Femur (tissue), 1 donor: ENCODE data around the gene RNF166.

Experiments
- DNase-seq: peaks from one replicate; pipeline ENCODE4 v3.0.0-alpha.2; 2017

Gene RNF166, protein sequence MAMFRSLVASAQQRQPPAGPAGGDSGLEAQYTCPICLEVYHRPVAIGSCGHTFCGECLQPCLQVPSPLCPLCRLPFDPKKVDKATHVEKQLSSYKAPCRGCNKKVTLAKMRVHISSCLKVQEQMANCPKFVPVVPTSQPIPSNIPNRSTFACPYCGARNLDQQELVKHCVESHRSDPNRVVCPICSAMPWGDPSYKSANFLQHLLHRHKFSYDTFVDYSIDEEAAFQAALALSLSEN

GRCh38 chr16:88706229-88706964, at the start of gene RNF166, which contains the start of gene CTU2:
Gene RNF166, minus strand, starts transcription at chr16:88706408. Its CDS starts 83 bp downstream, at chr16:88706325.
Gene CTU2, plus strand, starts transcription at chr16:88706503. Its CDS starts 28 bp downstream, at chr16:88706531.
- DNase-seq = peak; percentile 93

GRCh38 chr16:88754912-88755744, 48.9 kb upstream of the RNF166 start:
- no peak for DNase-seq

DNA sequence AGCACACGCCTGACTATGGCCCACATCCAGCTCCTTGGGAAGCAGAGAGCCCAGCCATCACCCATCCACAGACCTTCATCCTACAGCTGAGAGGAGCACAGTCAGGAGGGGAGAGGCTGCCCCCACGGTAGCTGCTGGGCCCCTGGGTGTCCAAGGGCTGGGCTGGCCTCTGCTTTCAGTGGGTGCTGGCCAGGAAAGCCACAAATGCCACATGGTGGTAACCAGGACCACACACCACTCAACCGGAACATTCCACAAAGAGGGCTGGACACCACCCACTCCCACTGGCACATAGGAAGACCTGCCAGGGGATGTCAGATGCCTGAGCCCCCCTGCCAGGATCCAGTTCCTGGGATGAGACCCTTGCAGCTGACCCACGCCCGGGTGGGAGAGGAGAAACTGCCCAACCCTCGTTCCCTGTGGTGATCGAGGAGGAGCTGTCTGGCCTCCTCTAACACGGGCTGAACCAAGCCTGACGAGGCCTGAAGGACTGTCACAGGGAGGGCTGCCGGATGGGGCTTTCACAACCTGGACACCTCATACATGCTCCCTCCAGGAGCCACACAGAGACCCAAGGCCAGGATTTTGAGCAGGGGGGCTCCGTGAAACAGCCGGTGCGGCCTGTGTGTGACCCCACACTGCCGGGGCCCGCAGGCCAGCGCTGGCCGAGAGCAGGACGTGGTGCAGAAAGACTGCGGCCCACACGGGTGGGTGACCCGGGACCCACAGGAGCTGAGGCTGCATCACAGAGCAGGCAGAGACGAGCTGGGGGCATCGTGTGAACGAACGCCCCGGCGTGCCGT, 48.1 kb upstream of the RNF166 start:
- no peak for DNase-seq

GRCh38 chr16:88753602-88754001, 47.4 kb upstream of the RNF166 start:
- no peak for DNase-seq

- no peak for DNase-seq
Observed at GRCh38 chr16:88753191-88753590, 47.0 kb upstream of the RNF166 start.

DNA sequence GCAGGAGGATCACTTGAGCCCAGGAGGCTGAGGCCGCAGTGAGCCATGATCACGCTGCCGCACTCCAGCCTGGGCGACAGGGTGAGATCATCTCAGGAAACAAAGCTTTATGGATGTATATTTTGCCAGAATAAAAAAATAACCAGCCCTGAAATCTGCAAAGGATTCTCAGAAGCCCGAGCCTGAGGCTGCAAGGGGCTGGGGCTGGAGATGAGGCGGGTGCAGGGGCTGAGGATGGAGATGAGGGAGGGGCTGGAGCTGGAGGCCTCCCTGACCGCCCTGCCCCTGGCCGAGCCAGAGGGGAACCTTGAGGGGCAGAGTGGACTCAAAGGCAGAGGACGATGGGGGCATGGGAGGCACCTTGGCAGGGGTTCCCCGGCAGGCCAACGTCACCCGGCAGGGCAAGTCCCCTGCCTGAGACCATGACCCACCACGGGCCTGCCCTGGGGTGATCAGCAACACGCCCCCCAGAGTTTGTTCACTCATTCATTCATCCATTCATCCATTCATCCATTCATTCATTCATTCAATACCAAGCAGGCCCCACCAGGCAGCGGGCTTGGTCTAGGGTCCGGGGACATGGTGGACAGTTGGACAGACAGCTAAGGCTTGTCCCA, 46.3 kb upstream of the RNF166 start:
- DNase-seq = no peak

DNA sequence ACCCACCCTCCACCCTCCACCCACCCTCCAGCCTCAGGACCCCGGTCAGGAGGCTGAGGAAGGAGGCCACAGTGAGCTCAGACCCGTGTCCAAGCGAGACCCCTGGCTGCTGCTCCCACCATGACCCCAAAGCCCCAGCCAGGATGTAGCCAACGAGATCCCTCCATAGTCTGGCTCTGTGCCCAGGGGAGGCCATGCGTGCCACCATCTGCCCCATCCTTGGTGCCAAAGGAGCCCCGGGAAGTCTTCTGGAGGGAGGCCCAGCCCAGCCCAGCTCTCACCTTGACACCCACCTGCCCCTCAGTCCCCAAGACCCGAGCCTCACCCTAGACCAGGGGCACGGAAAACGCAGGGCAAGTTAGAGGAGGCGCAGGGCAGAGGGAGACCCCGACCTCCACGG, 44.6 kb upstream of the RNF166 start:
- DNase-seq = no peak

GRCh38 chr16:88749358-88749757, 43.1 kb upstream of the RNF166 start:
- no peak for DNase-seq

GRCh38 chr16:88748364-88748763, 42.2 kb upstream of the RNF166 start:
- DNase-seq = no peak

DNA sequence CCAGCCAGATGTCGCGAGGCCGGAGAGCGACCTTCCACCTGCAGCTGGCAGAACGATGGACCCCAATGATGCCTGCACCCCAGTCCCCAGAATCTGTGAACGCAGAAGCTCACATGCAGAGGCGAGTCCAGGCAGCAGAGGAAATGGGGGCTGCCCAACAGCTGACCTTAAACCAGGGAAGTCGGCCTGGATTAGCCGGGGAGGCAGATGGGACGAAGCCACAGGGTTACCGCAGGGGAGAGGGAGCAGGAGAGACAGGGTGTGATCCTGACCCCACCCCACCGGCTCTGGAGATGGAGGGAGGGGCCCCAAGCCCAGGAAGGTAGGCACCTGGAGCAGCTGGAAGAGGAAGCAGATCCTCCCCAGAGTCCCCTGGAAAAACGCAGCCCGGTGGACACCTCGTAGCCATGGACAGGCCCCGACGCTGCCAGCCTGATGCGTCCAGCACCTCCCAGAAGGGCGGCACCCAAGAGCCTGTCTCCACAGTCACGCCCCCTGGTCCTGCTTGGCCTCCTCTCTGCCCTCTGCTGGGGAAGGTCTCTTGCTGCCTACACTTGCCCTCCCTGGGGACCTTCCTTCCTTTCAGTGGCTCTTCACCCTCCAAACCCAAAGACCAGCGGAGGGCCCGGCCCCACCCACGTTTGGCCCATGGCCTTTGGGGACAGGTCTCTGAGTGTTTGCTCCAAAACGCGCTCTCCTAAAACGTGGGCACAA, 41.5 kb upstream of the RNF166 start:
- DNase-seq = no peak

DNA sequence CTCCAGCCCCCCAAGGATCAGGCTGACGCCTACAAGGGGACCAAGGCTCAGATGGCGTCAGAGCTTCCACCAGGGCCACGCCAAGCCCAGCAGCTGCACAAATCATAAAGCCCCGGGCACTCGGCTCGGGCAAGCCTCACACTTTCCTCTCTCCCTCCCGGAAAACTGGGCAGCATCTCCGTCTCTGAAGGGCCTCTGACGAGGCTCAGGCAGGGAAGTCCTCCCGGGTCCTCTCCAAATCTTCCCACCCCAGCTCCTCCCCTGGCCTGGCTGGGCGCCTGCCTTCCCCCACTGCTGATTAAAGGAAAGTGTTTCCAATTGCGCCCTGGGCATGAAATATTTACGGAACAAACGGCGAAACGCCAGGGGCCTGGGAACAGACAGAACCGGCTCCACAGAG, 40.3 kb upstream of the RNF166 start:
- DNase-seq = peak; percentile 92

- no peak for DNase-seq
Observed at GRCh38 chr16:88744577-88745521, 38.6 kb upstream of the RNF166 start.

DNA sequence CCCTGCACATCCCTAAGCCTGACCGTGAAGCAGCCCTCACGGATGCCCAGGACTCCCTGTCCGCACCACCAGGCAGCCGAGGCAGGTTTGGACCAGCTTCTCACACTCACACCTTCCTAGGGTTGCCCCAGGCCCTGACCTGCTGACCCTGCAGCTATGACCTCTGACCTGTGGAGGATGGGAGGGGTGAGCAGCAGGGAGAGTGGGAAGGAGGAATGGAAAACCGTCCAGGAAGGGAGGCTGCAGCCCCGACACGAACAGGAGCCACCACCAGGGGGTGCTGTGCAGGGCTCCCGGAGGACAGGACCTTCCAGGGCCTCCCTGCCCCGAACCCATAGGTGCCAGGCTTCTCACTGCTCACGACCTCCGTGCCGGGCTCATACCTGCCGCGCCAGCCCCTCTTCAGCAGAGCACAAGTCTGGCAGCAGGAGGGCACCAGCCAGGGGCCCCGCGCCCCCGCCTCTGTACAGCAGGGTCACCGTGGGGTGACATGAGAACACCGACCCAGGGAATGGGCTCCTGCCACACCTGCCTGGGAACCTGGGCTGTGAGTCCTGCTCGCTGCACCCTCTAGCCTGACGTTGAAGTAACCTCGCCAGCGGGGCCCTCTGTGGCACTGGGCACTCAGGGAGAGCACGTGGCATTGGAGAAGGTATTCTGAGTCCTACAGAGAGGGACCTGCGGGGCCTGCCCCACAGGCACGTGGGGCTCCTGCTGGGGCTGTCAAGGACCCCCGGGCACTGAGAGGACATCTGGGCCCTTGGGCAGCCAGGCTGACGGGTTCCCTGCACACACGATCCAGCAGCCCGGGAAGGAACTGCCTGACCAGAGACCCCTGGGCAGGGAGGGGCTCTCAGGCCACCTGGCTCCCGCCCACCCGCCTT, 37.7 kb upstream of the RNF166 start:
- DNase-seq = peak; percentile 75

DNA sequence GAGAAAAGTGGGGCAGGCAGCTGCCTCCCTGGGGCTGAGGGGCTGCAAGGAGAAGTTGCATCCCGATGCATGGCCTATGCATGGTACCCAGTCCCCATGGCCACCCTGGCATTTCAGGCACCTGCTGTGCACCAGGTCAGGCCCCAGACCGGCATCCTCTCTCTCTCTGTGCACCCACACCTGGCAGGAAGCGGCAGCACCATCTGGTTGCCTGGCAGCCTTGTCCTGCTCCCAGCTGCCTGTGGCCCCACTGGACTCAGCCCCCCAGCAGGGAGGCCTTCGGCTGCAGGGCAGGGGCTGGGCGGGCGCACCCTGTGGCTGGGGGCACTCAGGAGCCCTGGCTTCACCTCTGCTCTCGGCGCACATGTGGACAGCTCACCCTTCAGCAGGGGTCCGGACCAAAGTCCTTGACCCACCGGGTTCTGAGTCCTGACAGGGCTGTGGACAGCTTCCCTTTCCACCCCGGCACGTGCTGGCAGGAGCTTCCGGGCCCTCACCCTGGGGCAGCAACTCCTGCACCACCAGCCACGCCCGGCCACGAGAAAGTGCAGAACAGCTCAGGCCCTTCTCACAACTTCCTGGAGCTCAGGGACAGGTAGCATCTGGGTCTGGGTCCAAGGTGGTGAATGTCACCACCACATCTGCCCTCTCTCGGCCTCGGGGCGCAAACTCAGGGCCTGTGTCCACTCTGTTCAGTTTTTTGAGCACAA, 36.8 kb upstream of the RNF166 start:
- no peak for DNase-seq

GRCh38 chr16:88741368-88741767, 35.2 kb upstream of the RNF166 start:
- no peak for DNase-seq

DNA sequence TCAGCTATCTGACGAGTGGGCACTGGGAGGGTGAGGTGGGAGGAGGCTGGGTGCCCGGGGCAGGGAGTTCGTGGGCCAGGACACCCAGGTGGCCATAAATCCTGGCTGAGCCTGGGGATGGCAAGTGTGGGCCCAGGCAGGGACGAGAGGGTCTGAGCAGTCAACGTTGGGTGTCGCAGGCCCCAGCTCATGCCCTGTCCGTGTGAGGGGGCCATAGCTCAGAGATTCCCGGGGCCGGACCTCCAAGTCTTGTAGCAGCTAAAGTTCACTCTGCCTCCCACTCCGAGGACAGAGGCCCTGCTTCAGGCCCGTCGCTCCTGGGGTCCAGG, 34.5 kb upstream of the RNF166 start:
- DNase-seq = no peak

DNA sequence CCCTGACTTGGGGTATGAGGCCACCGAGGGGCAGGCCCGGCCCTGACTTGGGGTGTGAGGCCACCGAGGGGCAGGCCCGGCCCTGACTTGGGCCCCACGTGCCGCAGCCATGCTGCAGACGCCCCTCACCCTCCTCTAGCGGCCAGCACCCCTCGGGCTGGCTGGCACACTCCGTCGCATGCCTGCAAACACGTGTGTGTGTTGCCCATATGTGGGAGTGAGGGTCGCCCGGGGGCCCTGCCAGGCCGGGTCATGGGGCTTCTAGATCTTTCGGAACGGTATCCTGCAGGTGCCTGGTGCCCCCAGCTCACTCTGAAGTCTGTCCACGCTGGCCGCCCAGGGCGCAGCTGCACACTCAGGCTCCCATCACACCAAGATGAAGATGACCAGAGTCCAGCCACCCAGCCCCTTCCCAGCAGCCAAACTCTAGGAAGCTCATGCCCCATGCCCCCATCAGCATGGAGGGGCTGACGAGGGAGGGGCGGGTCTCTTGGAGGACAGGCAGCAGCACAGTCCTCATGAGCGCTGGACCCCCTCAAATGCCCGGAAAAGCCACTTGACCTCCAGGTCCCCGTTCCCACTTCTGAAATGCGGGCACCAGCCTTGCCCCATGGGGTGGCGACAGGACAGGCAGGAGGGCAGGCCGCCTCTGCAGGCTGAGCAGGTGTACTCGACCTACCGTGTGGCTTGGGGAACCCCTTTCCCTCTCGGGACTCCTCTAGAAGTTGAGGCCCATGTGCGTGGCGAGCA, 33.9 kb upstream of the RNF166 start:
- no peak for DNase-seq
